PC-3 (cell line): Measurements from ENCODE around the gene CCDC136. TPM values are rescaled to one million over a fixed set of nuclear protein-coding genes. Genes with fewer than 3 reads are reported as not detected.
A peak's percentile ranks its signal among the peaks of the same experiment; 100 is the strongest.

Source experiments
- ATAC-seq: fragments of 200-7000 bp; cut with Tn5 transposase; 2 replicates; pipeline ENCODE4 v1.9.1; 2020; ENCODE audit warnings: mild to moderate bottlenecking, moderate library complexity
- BruUV-seq: library from RNA; stranded (reverse); fragments of 400-500 nt; replicated peaks from 2 replicates; lab custom pipeline; 2021; lab: Mats Ljungman, UMichigan
- CTCF ChIA-PET: fragments of 300-600 bp; sonication (Branson Sonifier 250); formaldehyde crosslinking; loops from one replicate; lab custom pipeline; 2022; ENCODE audit warnings: antibody characterized with exemption; lab: Charles Lee
- POLR2A ChIA-PET: fragments of 300-600 bp; sonication (Branson Sonifier 250); formaldehyde crosslinking; loops from one replicate; lab custom pipeline; 2022; ENCODE audit warnings: antibody characterized with exemption; ENCODE audit not compliant: unreplicated experiment; lab: Charles Lee
- DNase-seq: peaks from one replicate; pipeline ENCODE4 v3.0.0-alpha.2; 2015
- H2AFZ ChIP-seq: fragments of 300-600 bp; sonication (generic); 2 replicates; pipeline ENCODE4 v1.6.0; 2016; ENCODE audit warnings: antibody characterized with exemption, low read length
- H3F3A ChIP-seq: fragments of 300-600 bp; sonication (generic); one replicate; pipeline ENCODE4 v1.6.0; 2017; ENCODE audit warnings: antibody characterized with exemption, low read length, control low read depth, mild to moderate bottlenecking; ENCODE audit not compliant: unreplicated experiment
- H3K27ac ChIP-seq: fragments of 300-600 bp; sonication (generic); 2 replicates; pipeline ENCODE4 v1.5.1; 2016; ENCODE audit warnings: mild to moderate bottlenecking, low read length
- H3K27me3 ChIP-seq: fragments of 300-600 bp; sonication (generic); 2 replicates; pipeline ENCODE4 v1.6.1; 2016; ENCODE audit warnings: low read length, mixed read lengths
- H3K36me3 ChIP-seq: fragments of 300-600 bp; sonication (generic); 2 replicates; pipeline ENCODE4 v1.6.1; 2016; ENCODE audit warnings: low read depth, mixed run types, low read length, mixed read lengths
- H3K4me1 ChIP-seq: fragments of 300-600 bp; sonication (generic); 2 replicates; pipeline ENCODE4 v1.5.1; 2016; ENCODE audit warnings: low read length; ENCODE audit not compliant: insufficient read depth
- H3K4me2 ChIP-seq: fragments of 300-600 bp; sonication (generic); 2 replicates; pipeline ENCODE4 v1.6.0; 2016; ENCODE audit warnings: low read length
- H3K4me3 ChIP-seq: fragments of 300-600 bp; sonication (generic); 2 replicates; pipeline ENCODE4 v1.5.1; 2016; ENCODE audit warnings: mild to moderate bottlenecking, low read length, mixed read lengths
- H3K79me2 ChIP-seq: fragments of 300-600 bp; sonication (generic); 2 replicates; pipeline ENCODE4 v1.6.1; 2017; ENCODE audit warnings: low read length, mixed read lengths
- H3K9ac ChIP-seq: fragments of 300-600 bp; sonication (generic); 2 replicates; pipeline ENCODE4 v1.6.0; 2016; ENCODE audit warnings: mild to moderate bottlenecking, low read length
- H3K9me2 ChIP-seq: fragments of 300-600 bp; sonication (generic); replicated peaks from 2 replicates; pipeline ENCODE4 v1.6.1; 2016; ENCODE audit warnings: mixed run types, low read length, mixed read lengths
- H3K9me3 ChIP-seq: fragments of 300-600 bp; sonication (generic); 2 replicates; pipeline ENCODE4 v1.6.1; 2016; ENCODE audit warnings: low read length, mixed read lengths
- H4K20me1 ChIP-seq: fragments of 300-600 bp; sonication (generic); 2 replicates; pipeline ENCODE4 v1.6.1; 2016; ENCODE audit warnings: low read length, mixed read lengths
- CTCF ChIP-seq: fragments of 300-600 bp; sonication (generic); conservative IDR thresholded peaks from 2 replicates; pipeline ENCODE4 v1.5.1; 2017; ENCODE audit warnings: antibody characterized with exemption, low read depth, mild to moderate bottlenecking, low read length
- EZH2 ChIP-seq: fragments of 300-600 bp; sonication (generic); IDR thresholded peaks from one replicate; pipeline ENCODE4 v1.6.1; 2017; ENCODE audit warnings: antibody characterized with exemption, mild to moderate bottlenecking, low read length; ENCODE audit not compliant: unreplicated experiment
- EZH2phosphoT487 ChIP-seq: fragments of 300-600 bp; sonication (generic); IDR thresholded peaks from 2 replicates; pipeline ENCODE4 v1.6.1; 2018; ENCODE audit warnings: mild to moderate bottlenecking, antibody characterized with exemption, low read length, borderline replicate concordance
- intact Hi-C: fragments of 100-400 bp; cut with micrococcal nuclease; formaldehyde crosslinking; loops from 2 replicates; pipeline ENCODE4 v1.9.0; 2023
- total RNA-seq: library from RNA; depleted of rRNA; stranded (reverse); fragments of >200 nt; gene quantifications from 2 replicates; pipeline ENCODE4 v1.2.3, GENCODE V29; 2014

The CCDC136 gene
- total RNA-seq, 1 experiment from 2014 or later: 10.5 TPM

GRCh38 chr7:128869138-128869943 lies 77.6 kb downstream of the CCDC136 start:
- Histone ChIP-seq H3K4me1 (peaks cover 18% of the 10 kb centered on the region), H3K4me3 (peak overlapping the region; percentile 78), H2AFZ (peak overlapping the region; percentile 88), H3K79me2 (peaks cover 9% of the 10 kb centered on the region), H4K20me1 (no peaks in the 10 kb centered on the region), H3K27ac (no peak overlapping the region), H3K9me2 (no peaks in the 10 kb centered on the region), H3K9me3 (no peaks in the 10 kb centered on the region), H3K36me3 (peaks cover 5% of the 10 kb centered on the region; the same call in 1 of the 2 replicates), H3K4me2 (peak overlapping the region; percentile 98), H3K9ac (peak overlapping the region; percentile 4; the same call in 1 of the 2 replicates), H3F3A (no peaks in the 10 kb centered on the region), H3K27me3 (no peaks in the 10 kb centered on the region)
- POLR2A ChIA-PET: no interaction called here
- ATAC-seq (peak; percentile 79), DNase-seq (peak; percentile 56)
- BruUV-seq: no TSS peak
- intact Hi-C loops: no loop called here
- CTCF ChIA-PET: no interaction called here
- no peak for TF ChIP-seq CTCF
- TF ChIP-seq EZH2phosphoT487: no peak
- TF ChIP-seq EZH2: no peak

GRCh38 chr7:128869944-128870285 lies 78.1 kb downstream of the CCDC136 start:
- CTCF ChIA-PET: no interaction called here
- H3K4me2 ChIP-seq: no peak overlapping the region; the same call in 1 of the 2 replicates
- no peak overlapping the region for H3K4me3 ChIP-seq

More at GRCh38 chr7:128869944-128870285, 78.1 kb downstream of the CCDC136 start:
- no peak overlapping the region for H2AFZ ChIP-seq
- intact Hi-C loops: no loop called here
- H3K9me2 ChIP-seq: no peaks in the 10 kb centered on the region
- no peaks in the 10 kb centered on the region for H3K9me3 ChIP-seq
- TF ChIP-seq CTCF: no peak
- no peak for TF ChIP-seq EZH2
- TF ChIP-seq EZH2phosphoT487: no peak
- H3K9ac ChIP-seq: no peak overlapping the region; the same call in 1 of the 2 replicates
- DNase-seq: no peak
- peaks cover 2% of the 10 kb centered on the region; the same call in 1 of the 2 replicates for H3K36me3 ChIP-seq
- BruUV-seq: no TSS peak
- ATAC-seq: no peak
- H3K4me1 ChIP-seq: peaks cover 24% of the 10 kb centered on the region
- H3K27me3 ChIP-seq: no peaks in the 10 kb centered on the region
- H3F3A ChIP-seq: no peaks in the 10 kb centered on the region
- H3K27ac ChIP-seq: no peak overlapping the region
- no peaks in the 10 kb centered on the region for H4K20me1 ChIP-seq
- H3K79me2 ChIP-seq: peaks cover 3% of the 10 kb centered on the region
- POLR2A ChIA-PET: no interaction called here
